Head of caudate nucleus (tissue), 42 donors: ENCODE data around the gene TGDS.
"Not testable (repeated sequence)": the region's sequence is repeated elsewhere in the genome, so short reads cannot be mapped to it uniquely, and the experiment has no call there.

Experiments used
- DNase-seq, 42 donors: peaks; one replicate each; pipeline versions ENCODE4 v3.0.0 to v3.0.0-alpha.2; 2020 to 2021; ENCODE audit warnings: mixed read lengths in 7 of 42
- intact Hi-C: fragments of 100-400 bp; cut with DNase I; formaldehyde crosslinking; loops from one replicate; pipeline ENCODE4 v1.15.0; 2022

TGDS gene

GRCh38 chr13:94557684-94558235, 38.2 kb downstream of the TGDS start:
- intact Hi-C loops, result no loop called here
- DNase-seq, result no peak

GRCh38 chr13:94556621-94557020, 39.3 kb downstream of the TGDS start:
- no peak for DNase-seq
- intact Hi-C loops, result no loop called here

- no peak for DNase-seq
- intact Hi-C loops, result no loop called here
Measured at GRCh38 chr13:94556041-94556440, 39.9 kb downstream of the TGDS start.

GRCh38 chr13:94553766-94554165, 42.2 kb downstream of the TGDS start:
- DNase-seq, result no peak
- intact Hi-C loops, result no loop called here

DNA sequence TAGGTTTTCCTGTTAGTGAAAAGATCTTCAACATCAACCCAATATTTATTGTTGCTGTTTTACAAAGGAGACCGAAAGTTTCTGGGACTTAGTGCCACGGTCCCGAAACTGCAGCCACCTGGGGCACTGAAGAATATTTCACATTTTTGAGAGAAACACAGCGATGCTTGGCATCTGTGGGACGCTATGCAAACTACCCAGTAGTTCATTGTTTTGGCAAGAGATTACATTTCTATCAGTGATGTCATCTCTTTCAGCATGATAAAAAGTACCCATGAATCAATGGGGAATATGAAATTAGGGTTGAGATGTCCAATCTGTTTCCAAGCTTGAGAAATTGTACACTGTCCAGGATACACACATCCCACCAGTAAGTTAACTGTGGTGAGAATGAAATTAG, 43.9 kb downstream of the TGDS start:
- intact Hi-C loops, result no loop called here
- no peak for DNase-seq

DNA sequence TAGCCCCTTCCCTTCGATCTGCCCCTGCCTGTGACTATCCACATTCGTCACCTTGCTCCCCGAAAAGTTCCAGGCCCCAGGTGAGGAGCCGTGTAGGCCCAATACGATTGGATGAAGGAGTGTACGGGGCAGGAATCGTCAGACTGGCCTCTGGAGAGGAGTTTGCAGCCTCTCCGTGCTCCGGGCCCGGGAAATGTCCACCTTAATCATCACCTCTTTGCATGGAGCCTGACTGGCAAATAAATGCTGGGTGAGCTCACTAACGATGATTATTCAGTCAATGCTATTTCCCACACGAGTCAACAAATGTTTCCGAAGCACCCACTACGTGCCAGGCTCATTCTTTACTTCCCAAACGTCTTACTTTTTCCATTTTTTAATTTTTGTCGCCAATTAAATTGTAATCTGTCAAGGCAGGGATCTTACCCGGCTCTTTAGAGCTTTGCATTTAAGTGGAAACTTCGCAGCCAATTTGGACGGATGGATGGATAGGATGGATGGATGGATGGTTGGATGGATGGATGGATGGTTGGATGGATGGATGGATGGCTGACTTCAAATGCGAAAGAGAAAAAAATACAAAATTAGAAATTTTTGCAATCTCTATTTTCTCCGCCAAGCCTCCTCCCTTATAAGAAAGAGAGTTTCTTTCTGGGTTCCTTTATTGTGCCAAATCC, 45.8 kb downstream of the TGDS start:
- intact Hi-C loops, result loop anchor here (2.0 kb wide), 1 partner anchor 51 kb away; the partner anchor contains the start of gene GPR180

DNA sequence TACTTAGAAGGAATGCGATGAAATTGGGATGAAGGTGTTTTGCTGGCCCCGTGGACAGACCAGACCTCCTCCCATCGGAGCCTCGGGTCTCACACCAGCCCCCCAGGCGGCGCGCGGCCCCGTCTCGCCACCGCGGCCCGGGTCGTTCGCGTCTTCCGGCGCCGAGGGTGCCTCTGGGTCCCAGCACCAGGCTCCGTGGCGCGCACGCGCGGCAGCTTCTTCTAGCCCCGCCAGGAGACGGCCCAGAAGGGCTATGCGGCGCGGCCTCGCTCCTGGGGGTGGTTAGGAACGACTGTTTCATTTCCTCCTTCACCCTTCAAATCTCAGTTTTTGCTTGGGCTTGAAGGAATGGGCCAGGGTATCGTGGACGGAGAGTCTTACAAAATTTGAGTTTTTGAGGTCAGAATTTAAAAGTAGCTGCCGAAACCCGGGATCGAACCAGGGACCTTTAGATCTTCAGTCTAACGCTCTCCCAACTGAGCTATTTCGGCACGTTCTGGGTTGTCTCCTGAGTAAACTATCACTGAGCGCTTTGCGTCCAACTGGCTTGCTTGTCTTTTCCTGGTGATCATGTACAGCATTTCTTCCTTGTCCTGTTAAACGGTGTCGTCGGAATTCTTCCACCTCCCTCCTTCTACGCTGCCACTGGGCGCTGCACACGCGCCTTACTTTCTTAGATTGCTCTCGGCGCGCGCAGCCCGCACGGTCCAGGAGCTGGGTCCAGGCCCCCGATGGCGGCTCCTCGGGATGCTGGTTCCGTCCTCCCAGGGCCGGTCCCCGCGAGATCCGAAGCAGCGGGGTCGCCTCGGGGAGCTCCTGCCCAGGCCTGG, 46.5 kb downstream of the TGDS start:
- peak; percentile 84 to 97 (median 92) for DNase-seq
- intact Hi-C loops, result loop anchor here (2.0 kb wide), 1 partner anchor 51 kb away; the partner anchor contains the start of gene GPR180

More for the DNA sequence above, 45.8 kb downstream of the TGDS start:
- DNase-seq, result no peak

GRCh38 chr13:94548821-94549231, 47.1 kb downstream of the TGDS start:
- intact Hi-C loops, result no loop called here

GRCh38 chr13:94548382-94548781, 47.6 kb downstream of the TGDS start:
- intact Hi-C loops, result no loop called here
- DNase-seq, result peak in 27 of 42 donors; percentile 3 to 56 (median 20)

More at GRCh38 chr13:94548821-94549231, 47.1 kb downstream of the TGDS start:
- peak in 38 of 42 donors; percentile 20 to 75 (median 54) for DNase-seq

DNA sequence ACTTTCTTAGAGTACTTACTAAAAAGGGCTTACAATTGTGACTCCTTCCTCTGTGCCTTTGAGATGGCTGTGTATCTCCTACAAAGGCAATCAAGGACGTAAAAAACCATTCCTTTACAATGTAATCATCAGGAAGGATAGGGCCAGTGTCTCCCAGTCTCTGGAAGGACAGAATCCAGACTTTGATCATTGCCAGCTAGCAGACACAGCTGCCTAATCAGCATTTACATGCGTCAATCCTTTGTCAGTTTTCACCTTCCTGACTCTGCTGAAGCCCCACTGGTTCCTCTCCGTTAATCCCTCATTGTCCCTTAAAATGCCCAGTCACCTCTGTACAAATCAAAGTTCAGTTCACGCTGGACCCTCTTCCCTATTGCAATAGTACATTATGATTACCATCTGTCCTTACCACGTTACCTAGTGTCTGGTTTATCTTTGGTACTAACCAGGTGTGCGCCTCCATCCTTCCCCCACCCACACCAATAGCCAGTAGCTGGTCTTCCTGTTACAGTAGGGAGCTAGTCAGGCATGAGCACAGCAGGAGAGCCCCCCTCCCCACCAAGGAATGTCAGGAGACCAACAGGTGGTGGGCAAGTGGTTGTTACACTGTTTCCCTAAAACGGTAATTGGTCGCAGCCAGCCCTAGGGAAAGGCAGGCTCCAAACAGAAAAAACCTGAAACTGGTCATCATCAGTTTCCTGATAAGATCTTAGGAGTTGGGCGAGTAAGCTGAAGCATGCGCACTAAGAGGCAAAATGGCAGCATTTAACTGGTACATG, 49.7 kb downstream of the TGDS start:
- intact Hi-C loops, result no loop called here
- DNase-seq, result no peak

DNA sequence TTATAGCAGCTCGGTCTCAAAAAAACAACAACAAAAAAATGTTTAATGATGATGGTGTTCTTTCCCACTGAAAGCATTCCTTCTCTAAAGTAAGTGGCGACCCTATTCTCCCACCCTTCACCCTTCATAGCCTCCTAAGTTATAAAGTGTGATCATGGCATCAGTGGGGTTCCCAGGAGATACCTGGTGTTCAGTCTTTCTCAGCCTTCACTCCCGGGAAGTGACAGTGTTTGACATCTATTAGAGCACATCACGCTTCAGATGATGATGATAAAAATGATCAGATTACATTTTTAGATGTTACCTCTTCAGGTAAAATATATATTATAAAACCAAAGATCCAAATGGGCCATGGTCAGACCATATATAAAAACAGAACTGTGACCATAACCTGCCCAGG, 51.0 kb downstream of the TGDS start:
- DNase-seq, result no peak
- intact Hi-C loops, result no loop called here

- no peak for DNase-seq
- intact Hi-C loops, result no loop called here
Measured at GRCh38 chr13:94542917-94543316, 53.0 kb downstream of the TGDS start.

DNA sequence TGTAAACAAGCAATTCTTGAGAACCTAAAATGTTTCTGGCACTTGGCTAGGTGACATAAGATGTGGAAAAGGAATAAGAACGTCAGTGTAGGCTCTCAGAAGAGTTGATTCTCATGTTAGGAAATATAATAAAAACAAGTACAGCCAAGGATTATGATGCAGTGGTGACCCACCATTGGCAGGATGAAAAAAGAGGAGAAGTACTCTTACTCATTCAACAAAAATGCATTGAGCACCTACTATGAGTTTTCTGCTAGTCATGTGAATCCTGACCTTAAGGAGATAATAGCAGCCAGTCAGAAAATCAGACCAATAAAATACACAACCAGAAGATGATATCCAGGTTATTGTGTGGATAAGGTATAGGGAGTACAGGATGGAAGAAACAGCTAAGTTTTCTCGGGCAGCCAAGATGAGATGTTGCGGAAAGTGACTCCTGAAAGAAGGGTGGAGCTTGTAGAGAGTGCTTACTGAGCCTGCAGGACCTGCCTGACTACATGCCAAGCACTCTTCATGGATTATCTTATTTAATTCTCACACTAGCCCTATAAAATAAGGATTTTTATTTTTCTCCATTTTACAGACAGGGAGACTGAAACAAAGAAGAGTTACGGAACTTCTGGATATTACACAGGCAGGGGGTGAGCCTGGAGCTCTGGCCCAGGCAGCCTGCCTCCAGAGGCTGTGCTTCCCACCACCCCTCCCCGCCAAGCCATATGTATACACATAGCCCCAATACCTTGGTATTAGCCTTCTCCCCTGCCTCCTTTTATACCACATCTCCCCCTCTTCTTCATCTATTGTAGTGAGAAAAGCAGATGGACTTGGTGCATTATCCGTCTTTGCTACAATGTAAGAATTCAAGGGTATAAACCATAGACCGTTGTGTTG, 58.0 kb downstream of the TGDS start:
- intact Hi-C loops, result no loop called here
- DNase-seq, result no peak

GRCh38 chr13:94535775-94536174, 60.2 kb downstream of the TGDS start:
- intact Hi-C loops, result no loop called here
- no peak for DNase-seq

DNA sequence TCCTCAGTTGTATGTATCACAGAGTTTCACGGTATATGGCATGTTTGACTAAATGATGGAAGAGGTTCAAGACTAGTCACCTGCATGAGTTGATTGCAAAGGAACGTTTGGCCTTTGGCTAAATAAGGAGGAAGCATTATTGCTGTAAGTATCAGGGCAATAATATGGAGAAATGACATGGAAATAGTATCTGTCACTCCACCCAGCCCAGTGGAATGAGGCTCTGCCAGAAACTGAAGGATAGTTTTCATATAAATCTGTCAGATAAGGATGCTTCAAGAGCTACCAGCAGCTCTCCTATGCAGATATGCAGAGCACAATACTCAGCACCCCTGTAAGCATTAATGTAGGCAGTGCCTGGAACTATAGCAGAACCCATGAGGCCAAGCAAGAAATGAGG, 60.7 kb downstream of the TGDS start:
- no peak for DNase-seq
- intact Hi-C loops, result no loop called here

DNA sequence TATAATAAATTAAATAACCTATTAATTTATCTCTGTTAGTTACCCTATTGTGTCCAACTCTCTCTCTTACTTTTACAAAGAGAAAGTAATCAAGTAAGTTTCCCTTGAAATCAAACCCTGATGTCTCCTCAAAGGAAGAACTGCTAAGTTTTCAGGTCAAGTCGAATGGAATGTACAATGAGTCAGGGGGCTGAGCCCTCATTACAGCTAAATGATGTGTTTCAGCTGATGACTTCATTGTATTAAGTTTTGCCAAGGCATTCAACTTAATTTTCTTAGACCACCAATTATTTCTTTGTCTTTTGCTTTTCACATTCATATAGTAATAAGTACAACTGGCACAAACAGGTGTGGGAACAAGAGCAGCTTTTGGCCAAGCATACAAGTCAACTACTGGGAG, 61.8 kb downstream of the TGDS start:
- intact Hi-C loops, result no loop called here

GRCh38 chr13:94532278-94532677, 63.7 kb downstream of the TGDS start:
- DNase-seq, intact Hi-C loops: not testable (repeated sequence)

More for the DNA sequence above, 61.8 kb downstream of the TGDS start:
- no peak for DNase-seq

- DNase-seq, intact Hi-C loops: not testable (repeated sequence)
Measured at GRCh38 chr13:94526956-94527355, 69.0 kb downstream of the TGDS start.
